HUDEP-2 (cell line): ENCODE measurements around the gene IFNL3.
"Not testable (repeated sequence)": the region's sequence is repeated elsewhere in the genome, so short reads cannot be mapped to it uniquely, and the experiment has no call there.

Source experiments
- DNase-seq, 76 experiments: peaks; one replicate each; lab custom pipeline; 2025; ENCODE audit not compliant: unreplicated experiment in 76 of 76; lab: John Stamatoyannopoulos, UW

IFNL3 gene

DNA sequence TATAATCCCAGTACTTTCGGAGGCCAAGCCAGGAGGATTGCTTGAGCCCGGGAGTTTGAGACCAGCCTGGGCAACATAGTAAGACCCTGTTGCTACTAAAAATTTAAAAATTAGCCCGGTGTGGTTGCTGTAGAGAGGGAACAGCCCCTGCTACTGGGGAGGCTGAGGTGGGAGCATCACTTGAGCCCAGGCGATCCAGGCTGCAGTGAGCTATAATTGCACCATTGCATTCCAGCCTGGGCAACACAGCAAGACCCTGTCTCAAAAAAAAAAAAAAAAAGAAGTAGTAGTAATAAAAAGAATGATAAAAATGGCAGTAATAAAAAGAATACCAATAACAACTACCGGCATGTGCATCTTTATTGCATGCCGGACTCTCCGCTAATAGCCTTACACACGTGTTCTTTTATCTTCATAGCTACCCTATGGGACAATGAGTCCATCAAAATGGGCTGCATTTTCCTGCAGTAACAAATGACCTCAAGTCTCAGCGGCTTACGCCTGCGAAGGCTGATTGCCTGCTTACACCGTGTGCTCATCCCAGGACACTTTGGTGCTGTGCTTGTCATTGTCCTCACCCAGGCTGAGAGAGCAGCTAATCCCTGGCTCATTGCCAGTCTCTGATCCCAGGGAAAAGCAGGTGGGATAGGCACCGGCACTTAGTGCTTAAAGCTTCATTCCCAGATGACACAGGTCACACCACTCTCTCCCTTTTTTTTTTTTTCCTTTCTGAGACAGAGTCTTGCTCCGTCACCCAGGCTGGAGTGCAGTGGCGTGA, 26.4 kb downstream of the IFNL3 start:
- DNase-seq = no peak

DNA sequence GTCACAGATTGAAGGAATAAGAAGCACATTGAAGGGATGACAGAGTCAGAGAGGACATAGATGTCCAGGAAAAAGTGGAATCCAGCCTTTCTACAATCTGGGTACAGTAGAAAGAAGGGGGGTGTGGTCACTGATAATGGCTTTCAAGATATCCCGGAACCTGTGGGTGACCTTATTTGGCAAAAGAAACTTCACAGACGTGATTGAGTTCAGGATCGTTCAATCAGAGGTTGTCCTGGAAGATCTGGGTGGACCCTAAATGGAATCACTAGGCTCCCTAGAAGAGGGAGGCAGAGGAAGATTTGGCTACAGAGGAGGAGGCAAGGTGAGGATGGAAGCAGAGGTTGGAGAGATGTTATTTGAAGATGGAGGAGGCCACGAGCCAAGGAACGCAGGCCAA, 27.7 kb downstream of the IFNL3 start:
- no peak for DNase-seq

DNA sequence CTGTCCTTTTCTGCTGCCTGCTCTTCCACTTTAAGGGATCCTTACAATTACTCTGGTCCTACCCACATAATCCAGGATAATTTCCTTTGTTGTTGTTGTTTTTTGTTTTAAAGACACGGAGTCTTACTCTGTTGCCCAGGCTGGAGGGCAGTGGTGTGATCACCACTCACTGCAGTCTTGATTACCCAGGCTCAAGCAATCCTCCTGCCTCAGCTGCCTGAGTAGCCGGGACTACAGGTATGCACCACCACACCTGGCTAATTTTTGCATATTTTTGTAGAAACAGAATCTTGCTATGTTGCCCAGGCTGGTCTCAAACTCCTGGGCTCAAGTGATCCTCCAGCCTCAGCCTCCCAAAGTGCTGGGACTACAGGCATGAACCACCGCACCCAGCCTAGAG, 29.5 kb downstream of the IFNL3 start:
- not testable (repeated sequence) for DNase-seq

DNA sequence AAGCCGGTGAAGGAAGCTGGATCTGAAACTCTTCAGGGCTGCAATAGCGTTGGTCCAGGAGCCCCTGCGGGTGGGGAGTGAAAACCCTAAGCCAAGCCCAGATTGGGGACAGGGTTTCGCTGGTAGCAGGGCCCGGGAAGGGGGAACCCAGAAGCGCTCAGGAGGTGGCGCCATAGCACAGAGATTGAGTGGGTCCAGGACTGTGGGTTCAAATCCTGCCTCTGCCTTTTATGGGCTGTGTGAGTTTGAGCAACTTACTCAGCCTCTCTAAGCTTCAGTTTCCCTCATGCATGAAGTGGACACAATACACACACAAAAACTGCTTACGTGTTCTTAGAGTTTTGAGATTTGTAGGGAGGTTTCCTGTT, 32.4 kb downstream of the IFNL3 start:
- peak in 58 of 76 experiments; percentile 10 to 79 (median 44) for DNase-seq

DNA sequence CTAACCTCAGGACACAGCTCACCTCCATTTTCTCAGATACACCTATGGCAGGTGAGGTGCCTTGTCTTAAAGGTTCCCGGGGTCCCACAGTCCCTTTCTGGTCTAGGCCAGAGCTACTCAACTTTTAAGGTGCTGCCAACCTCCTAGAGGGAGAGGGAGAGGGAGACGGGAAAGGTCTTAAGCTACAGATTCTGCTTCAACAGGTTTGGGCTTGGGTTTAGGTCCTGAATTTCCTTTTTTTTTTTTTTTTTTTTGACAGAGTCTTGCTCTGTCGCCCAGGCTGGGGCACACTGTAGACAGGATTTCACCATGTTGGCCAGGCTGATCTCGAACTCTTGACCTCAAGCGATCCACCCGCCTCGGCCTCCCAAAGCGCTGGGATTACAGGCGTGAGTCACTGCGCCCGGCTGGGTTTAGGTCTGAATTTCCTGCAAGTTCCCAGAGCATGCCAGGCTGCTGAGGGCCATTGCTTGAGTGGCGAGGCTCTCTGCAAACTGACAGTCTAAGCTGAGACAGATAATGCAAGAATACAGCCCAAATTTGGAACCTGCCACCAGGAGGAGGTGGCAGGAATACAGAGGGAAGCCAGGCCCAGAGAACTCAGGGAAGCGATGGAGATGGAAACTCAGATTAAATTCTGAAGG, 33.0 kb downstream of the IFNL3 start:
- no peak for DNase-seq

DNA sequence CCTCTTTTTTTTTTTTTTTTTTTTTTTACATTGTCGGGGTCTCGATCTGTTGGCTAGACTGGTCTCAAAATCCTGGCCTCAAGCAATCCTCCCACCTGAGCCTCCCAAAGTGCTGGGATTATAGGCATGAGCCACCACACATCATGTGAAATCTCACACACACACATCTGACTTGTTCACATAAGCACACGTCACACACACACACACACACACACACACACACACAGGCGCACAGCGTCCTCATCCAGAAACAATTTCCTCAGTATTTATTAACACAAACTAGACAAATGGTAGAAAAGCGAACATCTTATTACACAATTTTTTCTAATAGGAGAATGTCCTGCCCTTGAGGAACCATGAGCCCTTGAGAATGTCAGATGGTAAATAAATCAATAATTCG, 35.6 kb downstream of the IFNL3 start:
- no peak for DNase-seq

DNA sequence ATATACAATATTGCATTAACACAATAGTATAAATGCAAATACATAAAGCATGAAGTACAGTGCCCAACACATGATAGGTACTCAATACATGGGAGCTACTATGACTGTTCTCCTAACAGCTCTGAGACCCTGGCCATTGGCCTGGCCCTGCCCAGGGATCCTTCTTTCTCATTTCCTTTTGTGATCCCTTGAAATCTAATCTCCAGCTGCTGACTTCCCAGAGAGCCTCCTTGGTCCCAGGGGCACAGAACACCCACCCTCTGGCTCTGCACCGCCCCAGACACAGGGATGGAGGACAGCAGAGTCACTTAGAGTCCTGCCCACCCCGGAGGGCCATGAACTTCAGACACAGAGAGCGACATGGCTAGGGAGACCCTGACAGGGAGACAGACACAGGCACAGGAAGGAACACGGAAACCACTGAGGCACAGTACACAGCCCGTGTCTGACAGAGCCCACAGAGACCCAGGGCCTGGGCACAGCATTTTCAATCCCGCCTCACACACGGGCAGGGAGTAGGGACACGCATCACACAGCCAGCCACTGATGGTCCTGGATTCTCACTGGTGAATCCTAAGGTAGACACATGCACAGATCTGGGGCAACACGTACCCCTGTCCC, 36.5 kb downstream of the IFNL3 start:
- no peak for DNase-seq

DNA sequence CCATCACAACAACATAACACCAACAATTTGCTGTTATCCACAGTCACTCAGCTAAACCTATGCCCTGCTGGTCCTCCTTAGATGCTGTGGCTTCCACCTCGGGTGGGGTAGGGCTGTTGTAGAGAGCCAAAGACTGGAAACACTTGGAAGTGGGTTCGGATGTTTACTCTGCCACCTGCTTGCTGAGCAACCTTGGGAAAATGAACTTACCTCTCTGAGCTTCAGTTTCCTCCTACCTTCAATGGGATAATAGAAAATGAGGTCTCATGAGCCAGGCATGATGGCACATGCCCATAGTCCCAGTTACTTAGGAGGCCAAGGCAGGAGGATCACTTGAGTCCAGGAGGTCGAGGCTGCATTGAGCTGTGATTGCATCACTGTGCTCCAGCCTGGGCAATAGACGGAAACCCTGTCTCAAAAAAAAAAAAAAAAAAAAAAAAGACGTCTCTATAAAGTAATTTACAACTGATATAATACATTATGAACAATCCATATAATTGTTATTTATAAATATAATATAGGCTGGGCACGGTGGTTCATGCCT, 37.4 kb downstream of the IFNL3 start:
- DNase-seq = no peak

DNA sequence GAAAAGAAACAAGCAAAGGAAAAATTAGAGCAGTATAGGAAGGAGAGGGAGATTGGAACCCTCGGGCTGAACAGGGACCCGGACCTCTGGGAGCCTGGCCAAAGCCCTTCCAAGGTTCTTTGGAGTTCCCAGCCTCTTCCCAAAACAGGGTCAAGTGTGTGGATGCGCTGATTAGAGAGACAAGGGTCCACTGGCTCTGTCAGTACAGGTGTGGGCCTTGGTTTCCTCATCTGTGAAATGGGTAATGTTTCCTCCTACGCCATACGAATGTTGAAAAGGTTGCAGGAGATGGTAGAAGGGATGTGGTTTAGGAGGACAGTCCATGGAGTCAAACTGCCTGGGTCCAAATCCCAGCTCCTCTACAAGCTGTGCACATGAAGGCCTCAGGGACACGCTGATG, 38.7 kb downstream of the IFNL3 start:
- no peak for DNase-seq

DNA sequence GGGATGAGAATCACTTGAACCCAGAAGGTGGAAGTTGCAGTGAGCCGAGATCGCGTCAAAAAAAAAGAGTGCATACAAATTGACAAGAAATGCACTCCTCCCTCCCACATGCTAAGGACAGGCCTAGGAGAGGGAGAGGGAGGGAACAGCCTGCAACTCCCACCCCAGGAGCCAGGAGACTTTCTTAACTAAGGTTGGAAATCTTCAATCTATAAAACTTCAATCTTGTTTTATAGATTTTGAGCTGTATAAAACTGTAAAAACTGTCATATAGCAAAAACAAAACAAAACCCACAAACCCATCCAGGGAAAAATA, 39.4 kb downstream of the IFNL3 start:
- DNase-seq = no peak

DNA sequence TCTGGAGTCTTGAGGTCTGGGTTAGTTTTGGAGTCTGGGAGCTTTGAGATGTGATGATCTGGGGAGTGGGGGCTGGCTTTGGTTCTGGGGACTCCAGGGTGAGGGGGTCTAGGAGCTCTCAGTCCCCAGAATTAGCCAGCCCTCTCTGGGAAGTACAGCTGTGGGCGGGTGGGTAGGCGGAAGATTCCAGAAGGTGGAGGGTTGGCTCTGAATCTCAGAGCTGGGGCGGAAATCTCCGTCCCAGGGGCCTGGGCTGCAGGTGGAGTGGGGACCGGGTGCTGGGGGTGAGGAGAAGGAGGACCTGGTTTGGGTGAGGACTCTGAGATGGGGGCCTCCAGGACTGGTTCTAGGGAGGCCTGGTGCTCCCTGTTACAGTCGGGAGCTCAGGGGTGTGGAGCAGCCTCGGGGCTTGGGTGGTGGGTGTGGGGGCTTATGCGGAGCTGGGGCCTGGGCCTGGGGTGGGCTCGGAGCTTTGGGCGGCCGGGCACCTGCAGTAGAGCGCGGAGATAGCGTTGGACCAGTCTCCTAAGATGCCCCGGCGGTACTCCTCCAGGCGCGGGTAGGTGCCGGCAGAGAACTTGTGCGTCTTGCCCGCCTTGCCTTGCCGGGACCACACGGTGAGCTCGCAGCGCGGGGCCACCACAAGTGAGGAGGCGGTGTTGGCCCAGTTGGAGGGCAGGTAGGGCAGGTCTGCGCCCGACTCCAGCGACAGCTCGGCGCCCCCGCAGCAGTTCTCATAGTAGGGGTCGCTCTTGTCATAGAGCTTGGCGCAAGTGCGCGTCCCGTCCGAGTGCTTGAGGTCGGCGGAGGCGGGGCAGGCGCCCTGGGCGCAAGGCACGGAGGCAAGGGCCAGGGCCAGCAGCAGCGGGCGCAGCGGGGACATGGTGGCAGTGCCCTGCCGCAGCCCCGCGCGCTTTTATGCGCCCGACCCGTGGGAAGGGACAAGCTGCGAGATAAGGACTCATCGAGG, 41.1 kb downstream of the IFNL3 start, which contains the start of gene SYCN:
TSS of gene SYCN (minus strand) at position 892 of the 970 bp plus-strand sequence. CDS start at position 883, 9 bp downstream.
- DNase-seq = no peak

DNA sequence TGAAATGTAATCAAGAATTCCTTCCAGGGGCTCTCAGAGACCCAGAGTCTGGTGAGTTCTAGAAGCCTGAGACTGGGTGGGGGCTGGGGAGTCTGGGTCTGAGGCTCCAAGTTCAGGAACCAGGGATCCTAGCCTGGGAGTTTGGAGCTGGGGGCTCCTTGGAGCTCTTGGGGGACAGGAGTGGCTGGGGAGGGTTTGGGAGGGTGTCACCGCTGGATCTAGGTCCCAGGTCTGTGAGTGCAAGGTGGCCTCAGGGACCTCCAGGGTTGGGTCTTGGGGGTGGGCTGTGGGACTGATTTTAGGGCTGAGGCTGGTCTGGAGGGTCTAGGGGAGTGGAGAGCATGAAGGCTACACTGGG, 41.8 kb downstream of the IFNL3 start:
- DNase-seq = no peak

DNA sequence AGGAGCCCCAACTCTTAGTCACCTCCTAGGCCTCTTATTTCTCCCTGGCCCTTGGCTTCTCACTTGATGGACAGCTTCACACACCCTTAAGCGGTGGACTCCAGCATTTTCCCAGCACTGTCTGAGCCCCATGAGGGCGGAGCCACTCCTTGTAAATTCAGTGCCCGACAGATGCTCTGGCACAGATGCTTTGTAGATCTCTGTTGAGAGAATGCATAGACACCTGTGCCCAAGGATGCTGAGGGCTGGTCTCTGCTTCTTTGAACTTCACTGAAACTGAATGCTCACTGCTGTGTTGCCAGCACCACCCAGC, 44.0 kb downstream of the IFNL3 start:
- DNase-seq = no peak

DNA sequence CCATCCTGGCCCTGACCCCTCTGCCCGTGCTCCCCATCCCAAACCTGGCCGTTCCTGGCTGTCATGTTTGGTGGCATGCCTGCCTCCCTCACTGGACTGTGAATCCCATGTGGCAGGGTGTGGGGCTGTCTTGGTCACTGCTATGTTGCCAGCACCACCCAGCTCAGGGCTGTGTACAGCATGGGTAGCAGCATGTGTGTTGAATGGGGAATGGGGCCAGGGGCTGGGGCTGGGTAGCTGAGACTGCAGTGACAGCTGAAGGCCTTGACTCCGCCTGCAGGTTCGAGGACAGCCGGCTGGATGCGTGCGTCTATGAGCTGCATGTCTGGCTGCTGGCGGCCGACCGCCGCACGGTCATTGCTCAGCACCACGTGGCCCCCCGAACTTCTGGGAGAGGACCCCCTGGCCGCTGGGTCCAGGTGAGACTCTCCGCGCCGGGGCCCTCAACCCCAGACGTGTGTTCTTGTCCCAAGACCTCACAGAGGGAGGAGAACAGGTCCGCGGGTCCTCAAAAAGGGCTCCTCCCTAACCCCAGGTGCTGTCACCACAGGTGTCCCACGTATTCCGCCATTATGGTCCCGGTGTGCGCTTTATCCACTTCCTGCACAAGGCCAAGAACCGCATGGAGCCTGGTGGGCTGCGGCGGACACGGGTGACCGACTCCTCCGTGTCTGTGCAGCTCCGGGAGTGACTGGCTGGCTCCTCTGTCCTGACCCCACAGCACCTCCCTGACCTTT, 44.6 kb downstream of the IFNL3 start:
- no peak for DNase-seq

DNA sequence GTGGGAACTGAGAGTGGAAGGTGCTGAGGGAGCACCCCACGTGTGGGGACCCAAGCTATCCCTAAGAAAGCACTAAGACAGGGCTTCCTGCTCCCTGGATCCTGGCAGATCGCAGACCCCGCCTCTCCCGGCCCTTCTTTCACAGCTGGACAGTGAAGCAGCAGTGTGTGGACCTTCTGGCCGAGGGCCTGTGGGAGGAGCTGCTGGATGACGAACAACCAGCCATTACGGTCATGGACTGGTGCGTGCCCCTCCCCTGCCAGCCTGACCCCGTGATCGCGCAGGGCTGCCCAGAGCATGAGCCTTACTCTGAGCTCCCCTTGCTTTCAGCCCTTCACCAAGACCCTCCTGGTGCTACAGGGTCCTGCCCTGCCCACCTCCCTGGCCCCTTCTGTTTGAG, 45.8 kb downstream of the IFNL3 start:
- DNase-seq = peak in 5 of 76 experiments; percentile 16 to 42 (median 31)

DNA sequence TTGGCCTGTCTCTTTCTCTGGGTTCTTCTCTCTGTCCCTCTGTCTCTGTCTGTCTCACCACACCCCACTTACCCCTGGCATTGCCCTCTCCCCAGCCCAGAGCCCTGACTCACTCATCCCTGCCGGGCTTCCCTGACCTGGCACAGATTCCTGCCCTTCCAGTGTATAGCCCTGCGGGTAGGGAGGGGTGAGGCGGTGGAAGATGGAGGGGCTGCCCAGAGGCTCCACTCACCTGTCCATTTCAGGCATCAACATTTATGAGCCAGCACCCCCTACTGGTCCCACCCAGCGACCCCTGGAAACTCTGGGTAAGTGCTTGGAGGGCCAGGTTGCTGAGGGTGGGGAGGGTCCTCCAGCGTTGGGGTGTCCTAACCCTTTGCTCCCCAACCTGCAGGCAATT, 47.0 kb downstream of the IFNL3 start:
- no peak for DNase-seq

DNA sequence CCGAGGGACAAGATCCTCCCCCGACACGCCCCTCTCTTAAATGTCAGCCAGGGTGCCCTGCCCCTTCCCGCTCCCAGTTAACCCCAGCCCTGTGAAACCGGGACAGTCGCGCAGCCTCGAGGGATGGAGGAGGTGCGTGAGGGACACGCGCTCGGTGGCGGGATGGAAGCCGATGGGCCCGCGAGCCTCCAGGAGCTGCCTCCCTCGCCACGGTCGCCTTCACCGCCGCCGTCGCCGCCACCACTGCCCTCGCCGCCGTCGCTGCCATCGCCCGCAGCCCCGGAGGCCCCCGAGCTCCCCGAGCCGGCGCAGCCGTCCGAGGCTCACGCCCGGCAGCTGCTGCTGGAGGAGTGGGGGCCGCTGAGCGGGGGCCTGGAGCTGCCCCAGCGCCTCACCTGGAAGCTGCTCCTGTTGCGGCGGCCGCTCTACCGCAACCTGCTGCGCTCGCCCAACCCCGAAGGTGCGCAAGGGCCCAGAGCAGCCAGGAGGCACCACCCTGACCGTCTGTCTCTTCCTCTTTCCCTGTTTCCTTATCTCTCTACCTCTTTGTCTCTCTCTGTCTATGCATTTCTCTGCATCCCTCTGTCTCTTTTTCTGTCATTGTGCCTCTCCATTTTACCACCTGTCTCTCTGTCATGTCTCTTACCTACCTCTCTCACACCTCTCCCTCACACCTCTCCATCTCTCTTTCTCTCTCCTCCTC, 47.8 kb downstream of the IFNL3 start, which contains the start of gene NCCRP1:
TSS of gene NCCRP1 (plus strand) at position 105 of the 703 bp plus-strand sequence. CDS start at position 124, 19 bp downstream.
- DNase-seq = no peak

DNA sequence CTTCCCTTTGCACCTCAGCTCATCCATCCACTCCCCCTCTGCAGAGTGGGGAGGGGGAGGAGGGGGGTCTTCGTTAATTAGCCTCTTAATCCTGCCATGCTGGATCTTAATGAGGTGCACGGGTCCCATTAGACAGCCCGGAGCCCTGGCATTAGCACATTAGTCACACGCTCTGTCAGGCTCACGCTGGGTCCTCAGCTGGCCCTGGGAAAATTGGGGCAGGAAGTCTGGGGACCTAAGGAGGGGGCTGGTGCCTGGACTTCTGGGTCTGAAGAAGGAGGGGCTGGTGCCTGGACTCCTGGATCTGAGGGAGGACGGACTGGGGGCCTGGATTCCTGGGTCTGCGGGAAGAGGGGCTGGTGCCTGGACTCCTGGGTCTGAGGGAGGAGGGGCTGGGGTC, 48.5 kb downstream of the IFNL3 start:
- no peak for DNase-seq

DNA sequence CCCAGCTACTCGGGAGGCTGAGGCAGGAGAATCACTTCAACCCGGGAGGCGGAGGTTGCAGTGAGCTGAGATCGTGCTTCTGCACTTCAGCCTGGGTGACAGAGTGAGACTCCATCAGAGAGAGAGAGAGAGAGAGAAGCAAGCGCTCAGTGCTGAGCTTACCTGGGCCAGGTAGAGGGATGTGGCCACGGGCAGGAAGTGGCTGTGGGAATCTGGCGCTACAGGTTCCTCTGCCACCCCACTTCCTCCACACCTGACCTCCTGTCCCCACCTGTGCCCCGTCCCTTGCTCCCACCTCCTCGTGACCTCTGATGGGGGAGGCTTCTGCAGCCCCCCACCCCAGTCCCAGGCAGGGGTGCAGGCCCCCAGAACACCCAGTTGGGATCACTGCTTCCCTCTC, 49.1 kb downstream of the IFNL3 start:
- no peak for DNase-seq
